Left kidney (tissue), 2 donors: ENCODE data around the gene ALCAM. TPM values are rescaled to one million over a fixed set of nuclear protein-coding genes. Genes with fewer than 3 reads are reported as not detected.

ENCODE experiments used
- DNase-seq: peaks from one replicate; pipeline ENCODE4 v3.0.0-alpha.2; 2013
- polyA plus RNA-seq: library from polyadenylated mRNA; unstranded; fragments of 120-200 nt; gene quantifications from one replicate; pipeline ENCODE4 v1.2.1, GENCODE V29; 2013; ENCODE audit not compliant: insufficient read length

ALCAM gene
- polyA plus RNA-seq, 1 donor: 128 TPM

GRCh38 chr3:105424412-105425152 lies 57.9 kb downstream of the ALCAM start:
- no peak for DNase-seq

GRCh38 chr3:105425153-105425502 lies 58.4 kb downstream of the ALCAM start:
- no peak for DNase-seq

DNA sequence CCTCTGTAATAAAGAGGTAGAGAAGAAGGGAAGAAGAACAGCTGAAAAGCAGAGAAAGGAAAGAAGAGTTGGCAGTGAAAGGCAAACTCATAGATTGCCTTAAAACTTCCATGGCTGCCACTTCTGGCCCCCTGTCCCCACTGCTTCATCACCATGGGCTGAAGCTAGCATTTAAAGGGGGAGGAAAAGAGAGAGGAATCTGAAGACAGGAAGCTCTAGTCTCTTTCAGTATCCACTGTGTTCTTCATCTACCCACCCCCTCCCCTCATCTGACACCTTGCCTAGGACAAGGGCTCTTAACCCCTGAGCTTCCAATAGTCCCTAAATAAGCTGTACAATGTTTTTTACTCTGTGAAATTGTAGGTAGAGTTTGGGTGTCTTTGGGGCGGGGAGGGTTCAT lies 60.6 kb downstream of the ALCAM start:
- no peak for DNase-seq

GRCh38 chr3:105429034-105429762 lies 62.5 kb downstream of the ALCAM start:
- no peak for DNase-seq

GRCh38 chr3:105430455-105430854 lies 63.7 kb downstream of the ALCAM start:
- no peak for DNase-seq

- DNase-seq: no peak
Observed at GRCh38 chr3:105431200-105431599, 64.5 kb downstream of the ALCAM start.

- no peak for DNase-seq
Observed at GRCh38 chr3:105435277-105435676, 68.6 kb downstream of the ALCAM start.

DNA sequence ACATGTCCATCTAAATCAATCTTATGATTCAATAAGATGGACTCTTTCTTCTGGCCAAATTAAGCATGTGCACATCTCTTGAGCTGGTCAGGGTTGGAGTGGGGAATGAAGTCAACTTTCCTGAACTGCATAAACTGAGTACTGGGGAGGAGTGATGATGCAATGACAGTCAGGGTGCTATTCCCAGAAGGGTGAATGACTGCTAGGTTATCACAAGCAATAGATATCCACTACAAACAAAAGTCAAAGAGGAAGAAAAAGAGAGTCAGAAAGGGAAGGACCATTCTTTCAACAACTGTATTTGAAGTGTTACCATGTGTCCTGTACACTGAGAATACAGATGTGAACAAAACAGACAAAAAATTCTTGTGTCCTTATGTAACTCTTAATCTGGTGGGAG lies 70.0 kb downstream of the ALCAM start:
- no peak for DNase-seq

GRCh38 chr3:105440113-105440512 lies 73.4 kb downstream of the ALCAM start:
- no peak for DNase-seq

GRCh38 chr3:105444725-105445124 lies 78.0 kb downstream of the ALCAM start:
- DNase-seq: no peak

DNA sequence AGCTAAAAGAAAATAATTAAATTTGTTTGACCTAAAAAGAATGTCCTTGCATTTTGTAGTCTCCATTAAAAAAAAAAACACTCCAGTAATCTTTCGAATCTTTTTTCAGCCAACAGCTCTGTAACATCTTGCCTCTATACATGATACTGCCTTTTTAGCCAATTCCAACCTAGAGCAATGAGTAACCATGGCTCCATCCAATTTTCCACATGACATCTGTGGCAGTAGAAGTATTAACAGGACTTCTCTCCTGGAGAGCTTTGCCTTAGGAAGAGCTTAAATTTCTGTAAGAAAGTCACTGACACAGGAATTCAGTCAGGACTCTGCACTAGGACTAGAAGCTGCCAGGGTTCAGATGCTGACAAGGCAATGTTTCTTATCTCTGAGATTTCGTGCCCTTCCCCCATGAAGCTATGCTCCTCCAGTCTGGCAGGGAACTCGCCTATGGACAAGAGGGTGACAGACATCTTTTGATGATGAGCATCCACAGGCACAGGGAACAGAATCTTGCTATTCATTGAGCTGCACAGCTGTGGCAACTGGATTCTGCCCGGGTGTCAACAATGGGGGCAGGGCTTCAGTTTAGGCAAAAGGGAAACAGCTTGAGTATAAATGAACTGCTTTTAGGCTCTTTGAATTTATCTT lies 81.8 kb downstream of the ALCAM start:
- DNase-seq: no peak

DNA sequence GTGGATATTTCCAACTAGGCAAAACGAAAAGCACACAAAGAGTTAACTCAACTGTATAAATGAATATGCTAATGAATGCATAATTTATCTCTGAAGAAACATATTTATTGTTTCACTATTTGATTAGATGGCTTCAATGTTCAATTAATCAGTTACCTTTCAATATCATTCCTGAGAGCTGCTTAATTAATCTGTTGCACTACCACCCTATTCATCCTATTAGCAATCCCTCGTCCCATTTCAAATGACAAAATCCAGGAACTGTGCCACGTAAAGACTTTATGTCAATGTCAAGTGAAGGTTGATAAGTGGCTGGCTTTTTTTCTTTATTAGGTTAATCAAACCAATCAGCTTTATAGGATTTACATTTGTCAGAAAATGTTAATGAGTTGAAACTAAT lies 82.7 kb downstream of the ALCAM start:
- no peak for DNase-seq

DNA sequence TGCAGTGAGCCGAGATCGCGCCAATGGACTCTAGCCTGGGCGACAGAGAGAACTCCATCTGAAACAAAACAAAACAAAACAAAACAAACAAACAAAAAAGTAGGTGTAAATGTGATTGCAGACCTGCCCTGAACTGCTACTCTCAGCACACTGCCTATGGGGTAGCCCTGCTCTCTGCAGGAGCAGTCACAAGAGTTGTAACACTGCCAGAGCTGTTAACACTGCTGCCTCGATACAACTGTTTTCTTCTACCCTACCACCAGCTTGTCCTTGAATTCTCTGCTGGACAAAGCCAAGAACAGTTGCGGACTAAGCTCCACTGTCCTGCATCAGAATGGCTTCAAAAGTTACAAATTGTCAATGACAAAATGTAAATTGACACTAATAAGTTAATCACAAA lies 89.3 kb downstream of the ALCAM start:
- no peak for DNase-seq

- DNase-seq: no peak
Observed at GRCh38 chr3:105458518-105459215, 92.0 kb downstream of the ALCAM start.

DNA sequence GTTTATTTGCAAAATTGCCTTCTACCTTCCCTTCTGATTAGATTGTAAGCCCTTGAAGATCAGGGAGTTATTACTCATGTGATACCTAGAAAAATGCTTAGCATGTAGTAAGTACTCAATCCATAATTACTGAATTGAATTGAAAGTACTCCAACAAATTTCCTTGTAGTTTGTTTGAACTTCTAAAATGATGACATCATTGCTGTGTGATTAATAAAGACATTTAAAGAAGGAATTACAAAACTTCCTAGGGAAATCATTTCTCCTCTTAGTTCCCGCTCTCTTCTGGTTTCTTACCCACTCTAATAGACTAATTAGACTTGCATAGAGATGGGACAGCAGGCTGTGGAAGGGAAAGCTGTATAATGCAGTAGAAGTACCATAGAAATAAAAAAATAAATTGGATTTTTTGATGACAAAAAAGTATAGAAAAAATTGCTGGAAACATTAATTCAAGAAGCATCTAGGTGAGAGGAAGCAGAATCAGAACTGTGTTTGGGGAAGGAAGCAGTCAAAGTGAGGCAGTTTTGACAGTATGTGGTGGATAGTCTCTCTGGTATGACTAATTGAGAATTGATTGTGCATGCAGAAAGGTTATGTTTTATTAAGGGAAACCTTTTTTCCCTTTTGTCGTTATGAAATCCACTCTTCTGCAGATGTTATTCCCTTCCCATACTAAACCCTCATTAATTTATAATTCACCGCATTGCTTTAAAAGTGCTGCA lies 93.0 kb downstream of the ALCAM start:
- DNase-seq: no peak

- no peak for DNase-seq
Observed at GRCh38 chr3:105463620-105464019, 96.9 kb downstream of the ALCAM start.

DNA sequence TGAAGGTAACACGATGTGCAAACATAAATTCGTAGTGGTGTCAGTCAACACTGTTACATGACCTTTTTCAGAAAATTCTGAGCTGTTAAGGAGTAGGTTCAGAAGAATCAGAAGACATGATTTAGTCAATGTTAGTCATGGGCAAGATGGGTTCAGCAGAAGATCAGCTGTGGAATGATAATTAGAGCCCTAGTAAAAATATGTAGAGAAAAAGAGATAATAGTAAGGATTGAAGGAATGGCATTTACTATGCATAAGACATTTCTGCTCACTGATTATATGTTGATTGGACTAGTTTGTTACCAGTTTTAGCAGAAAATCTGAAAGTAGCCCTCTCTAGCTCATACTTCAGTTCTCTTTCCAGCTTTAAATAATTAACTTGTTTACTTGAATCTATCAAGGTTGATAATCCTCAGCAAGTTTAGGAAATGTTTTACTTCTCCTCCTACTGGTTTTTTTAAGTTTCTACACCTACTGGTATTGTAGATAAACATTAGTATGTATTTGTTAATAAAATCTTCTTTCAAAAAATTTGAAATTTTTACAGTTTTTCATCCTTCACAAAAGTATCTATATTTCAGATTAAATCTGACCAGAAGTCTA lies 98.6 kb downstream of the ALCAM start:
- no peak for DNase-seq

GRCh38 chr3:105466072-105466471 lies 99.4 kb downstream of the ALCAM start:
- DNase-seq: no peak

DNA sequence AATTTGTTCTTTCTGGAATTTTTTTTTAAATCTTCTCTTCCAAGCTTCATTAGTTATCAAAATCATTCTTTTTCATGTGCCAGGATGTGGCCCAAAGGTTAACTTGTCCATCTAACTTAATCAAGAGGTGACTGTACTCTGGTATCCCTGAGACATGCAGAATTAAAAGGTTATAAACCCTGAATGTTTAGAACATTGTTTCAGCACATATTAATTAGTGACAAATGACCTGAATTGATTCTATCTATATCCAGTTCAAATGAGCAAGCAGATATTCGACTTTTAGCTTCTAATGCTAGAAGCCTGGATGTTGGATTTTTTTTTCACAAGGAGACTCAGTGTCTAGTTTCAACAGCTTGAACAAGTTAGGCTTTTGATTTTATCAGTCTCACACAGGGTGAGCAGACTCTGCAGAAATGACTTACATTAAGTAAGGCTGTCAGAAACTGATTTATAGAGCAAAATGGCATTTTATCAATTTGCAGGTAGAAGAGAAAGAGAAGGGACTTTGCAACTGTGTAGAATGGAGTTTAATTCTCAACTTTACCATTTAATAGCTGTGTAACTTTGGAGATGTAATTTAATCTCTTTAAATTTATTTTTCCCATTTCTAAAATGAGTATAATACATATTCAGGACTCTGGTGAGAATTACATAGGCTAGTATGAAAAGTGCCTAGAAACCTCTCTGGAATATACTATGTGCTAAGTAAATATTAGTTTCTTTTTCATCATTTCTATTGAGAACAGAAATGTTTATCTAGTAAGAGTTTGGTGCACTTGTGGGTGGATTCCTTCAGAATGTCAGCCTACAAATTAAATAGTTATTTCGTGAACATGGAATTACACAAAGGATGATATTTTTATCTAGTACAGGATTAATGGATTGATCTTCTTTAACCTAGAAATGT lies 100.0 kb downstream of the ALCAM start:
- DNase-seq: no peak

DNA sequence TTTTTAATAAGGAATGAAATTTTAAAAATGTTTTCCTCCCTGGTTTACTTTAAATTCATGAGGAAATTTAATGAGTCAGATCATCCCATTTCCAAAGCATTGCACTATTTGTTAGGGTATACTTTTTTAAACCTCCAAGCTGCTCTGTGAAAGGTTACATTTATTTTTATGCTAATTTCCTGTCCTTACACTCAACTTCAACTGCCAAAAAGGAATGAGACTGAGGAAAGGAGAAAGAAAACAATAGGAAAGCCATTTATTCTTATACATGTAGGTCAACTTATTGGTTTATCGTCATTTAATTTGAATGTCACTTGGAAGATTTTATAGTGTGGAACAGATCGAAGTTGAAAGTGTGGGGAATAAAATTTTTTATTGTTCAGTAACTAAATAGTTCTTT lies 104.1 kb downstream of the ALCAM start:
- DNase-seq: no peak
